Activated CD4-positive, alpha-beta T cell treated with anti-CD3 and anti-CD28 coated beads for 1 hour (primary cell): ENCODE data around the gene FBXO22.
"Not testable (repeated sequence)": the region's sequence is repeated elsewhere in the genome, so short reads cannot be mapped to it uniquely, and the experiment has no call there.

ENCODE experiments used
- DNase-seq: peaks from one replicate; pipeline ENCODE4 v3.0.0-alpha.2; 2020

FBXO22 gene

DNA sequence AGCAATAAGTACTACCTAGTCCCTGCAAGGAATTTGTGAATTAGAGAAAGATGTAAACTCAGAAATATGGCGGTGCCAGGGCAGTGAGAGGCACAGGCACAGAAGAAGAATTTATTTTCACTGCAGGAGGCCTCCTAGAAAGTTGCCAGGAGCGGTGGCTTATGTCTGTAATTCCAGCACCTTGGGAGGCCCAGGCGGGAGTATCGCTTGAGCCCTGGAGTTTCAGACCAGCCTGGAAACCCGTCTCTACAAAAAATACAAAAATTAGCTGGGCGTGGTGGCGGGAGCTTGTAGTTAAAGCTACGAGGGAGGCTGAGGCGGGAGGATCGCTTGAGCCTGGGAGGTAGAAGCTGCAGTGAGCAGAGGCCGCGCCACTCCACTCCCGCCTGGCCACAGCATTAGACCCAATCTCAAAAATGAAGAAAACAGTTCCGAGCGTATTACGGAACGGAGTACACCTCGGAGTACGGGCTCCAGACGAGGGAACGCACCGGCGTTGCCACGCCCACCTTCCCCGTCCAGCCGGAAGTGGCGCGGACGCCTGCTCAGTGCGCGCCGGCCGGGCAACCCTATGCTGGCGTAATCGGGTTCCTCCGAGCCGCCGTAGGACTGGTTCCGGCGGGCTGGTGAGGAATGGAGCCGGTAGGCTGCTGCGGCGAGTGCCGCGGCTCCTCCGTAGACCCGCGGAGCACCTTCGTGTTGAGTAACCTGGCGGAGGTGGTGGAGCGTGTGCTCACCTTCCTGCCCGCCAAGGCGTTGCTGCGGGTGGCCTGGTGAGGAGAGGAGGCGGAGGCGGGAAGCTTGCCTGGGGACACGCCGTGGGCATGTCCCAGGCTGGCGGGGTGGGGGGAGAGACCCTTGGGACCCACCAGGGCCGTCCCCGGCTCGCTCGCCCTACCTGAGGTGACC is at the start of gene FBXO22:
Gene FBXO22, plus strand, starts transcription at position 548 of the 909 bp plus-strand sequence. Its CDS starts 86 bp downstream, at position 634.
- DNase-seq: peak; percentile 82

DNA sequence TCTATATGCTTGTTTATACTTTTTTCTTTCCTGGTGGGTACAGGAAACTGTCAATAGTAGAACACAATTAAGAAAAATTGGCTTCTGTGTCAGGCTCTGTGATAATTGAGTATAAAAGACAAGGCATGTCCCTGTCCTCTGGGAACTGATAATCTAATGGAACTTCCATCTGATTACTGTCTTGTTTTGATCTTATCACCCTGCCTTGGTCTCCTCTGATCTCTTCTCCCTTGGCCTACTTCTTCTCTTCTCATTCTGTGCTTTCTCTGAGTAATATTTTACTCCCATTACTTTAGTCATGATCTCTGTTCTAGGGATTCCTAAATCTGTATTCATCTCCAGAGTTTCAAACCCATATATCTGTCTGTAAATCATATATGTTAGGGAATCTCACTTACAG is 45.8 kb upstream of the FBXO22 start:
- no peak for DNase-seq

DNA sequence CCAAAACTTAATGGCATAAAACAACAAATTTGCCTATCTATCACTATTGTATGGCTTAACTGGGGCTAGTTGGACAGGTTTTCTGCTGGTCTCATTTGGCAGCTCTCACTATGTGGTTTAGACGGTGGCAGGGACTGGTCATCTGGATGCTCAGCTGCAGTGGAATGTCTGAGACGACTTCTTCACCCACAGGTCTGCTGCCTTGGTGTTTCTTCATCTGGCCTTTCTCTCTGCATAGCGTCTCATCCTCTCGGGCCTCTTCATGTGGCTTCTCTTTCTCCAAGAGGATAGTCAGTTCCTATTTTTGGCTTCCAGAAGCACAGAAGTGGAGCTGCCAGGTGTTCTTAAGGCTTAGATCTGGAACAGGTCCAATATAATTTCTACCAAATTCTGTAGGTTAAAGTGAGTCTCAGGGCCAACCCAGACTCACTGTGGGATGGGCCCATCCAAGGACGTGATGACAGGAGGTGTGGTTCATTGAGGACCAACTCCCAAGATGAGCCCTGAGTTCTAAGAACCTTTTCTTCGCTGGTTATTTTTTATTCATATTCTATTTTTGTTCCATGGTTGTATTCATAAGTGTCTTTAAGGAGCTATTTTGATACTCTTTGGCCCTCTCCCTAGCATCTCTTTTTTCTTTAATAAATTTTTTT is 41.8 kb upstream of the FBXO22 start:
- no peak for DNase-seq

DNA sequence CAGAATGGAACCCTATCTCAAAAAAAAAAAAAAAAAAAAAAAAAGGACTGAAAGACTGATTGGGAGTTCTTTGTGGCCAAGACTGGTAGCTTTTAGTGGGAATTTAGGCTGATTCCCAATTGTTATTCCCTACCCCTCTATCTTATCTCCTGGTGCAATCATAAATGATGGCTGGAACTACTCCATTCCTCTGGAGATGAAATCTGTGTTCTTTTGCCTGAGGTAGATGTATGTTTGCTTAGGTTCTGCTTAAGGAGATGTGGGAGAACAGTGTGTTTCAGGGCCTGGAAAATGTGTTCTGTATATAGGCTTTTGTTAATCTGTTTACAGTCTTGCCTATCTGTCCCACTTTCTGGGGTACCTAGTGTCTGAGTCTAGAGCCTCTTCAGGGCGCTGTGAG is 40.9 kb upstream of the FBXO22 start:
- no peak for DNase-seq

DNA sequence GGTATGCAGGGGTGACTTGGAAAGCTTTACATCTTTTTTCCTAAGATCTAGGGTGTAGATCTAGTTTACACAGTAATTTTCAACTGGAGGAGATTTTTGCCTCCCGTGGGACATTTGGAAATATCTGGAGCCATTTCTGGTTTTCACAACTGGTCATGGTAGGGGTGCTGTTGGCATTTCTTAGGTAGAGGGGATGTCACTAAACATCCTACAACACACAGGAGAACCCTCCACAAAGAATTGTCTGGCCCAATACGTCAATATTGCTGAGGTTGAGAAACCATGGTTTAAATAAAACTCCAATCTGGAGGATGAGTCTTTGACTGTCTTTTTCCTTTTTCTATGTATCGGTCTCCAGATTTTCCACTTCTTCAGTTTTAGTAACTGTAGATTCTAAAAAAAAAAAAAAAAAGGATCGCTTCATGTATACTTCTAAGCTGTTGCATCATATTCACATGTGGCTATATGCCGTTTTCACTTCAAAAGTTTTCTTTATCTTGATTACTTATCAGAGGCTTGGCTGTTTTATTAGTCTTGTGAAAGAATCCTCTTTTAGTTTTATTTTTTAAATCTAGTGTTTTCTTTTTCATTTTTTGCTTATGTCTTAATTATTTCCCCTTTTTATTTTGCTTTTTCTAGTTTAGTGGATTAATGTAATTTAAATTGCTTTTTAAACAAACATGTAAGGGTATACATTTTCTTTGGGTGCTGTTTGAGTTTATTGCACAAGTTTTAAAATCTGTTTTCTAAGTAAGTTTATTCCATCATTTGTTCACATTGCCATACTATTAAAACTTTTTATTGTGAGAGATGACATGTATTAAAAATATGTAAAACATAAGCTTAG is 39.2 kb upstream of the FBXO22 start:
- DNase-seq: no peak

DNA sequence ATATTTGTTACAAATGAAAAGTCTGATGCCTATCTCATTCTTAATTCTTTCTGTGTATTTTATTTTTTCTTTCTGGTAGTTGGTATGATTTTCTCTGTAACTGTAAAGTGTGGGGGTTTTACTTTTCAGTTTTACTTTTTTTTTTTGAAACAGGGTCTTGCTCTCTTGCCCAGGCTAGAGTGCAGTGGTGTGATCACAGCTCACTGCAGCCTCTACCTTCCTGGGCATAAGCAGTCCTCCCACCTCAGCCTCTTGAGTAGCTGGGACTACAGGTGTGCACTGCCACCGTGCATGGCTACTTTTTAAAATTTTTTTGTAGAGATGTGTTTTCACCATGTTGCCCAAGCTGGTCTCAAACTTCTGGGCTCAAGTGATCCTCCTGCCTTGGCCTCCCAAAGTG is 37.6 kb upstream of the FBXO22 start:
- not testable (repeated sequence) for DNase-seq

DNA sequence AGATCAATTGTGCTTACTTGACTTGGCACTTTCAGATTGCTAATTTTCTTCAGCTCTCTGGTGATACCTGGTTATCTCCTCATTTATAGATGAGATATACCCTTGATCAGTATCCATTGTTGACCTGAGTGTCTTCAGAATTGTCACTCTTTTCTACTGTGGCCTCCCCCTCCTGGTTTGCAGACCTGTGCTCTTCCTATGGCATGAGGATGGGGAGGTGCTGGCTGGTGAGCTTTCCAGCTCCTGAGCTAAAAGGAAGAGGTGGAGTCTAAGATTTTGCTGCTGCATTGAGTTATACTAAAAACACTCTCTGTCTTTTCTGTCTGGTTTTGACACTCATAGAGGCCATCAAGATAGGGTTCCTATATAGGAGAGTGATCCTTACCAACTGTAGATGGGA is 36.8 kb upstream of the FBXO22 start:
- DNase-seq: no peak

DNA sequence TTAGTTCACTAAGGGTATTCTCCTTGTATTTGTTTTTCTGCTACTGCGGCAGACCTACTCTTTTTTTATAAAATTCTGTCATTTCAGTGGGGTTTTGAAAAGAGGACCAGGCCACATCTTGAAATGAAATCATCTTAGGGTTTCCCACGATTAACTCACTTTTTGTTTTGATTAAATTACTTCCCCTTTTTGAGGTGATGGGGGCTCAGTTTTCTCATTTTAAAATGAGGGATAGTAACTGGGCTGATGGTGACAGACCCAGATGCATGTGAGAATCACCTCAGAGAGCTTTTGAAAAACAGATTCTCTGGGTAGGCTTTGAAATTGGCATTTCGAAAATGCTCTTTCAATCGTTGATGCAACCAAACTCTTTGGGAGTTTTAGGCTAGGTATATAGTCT is 36.2 kb upstream of the FBXO22 start:
- no peak for DNase-seq

DNA sequence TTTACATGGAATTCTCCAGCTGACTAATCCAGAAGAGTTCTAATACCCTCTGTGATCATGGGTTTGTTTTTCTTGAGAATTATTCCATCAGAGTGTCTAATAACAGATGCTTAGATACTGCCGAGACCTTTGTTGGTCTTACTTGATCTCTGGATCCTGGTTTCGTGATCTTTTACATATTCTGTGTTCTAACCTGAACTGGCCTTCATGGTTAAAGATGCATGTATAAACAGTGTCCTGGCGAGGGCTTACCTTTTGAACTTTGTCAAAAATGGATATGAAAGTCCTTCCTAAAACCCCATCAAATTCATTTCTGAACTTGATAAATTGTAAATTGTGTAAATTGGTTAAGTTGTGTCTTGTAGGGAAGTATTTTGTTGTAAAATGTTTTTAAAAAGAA is 35.7 kb upstream of the FBXO22 start:
- DNase-seq: no peak

DNA sequence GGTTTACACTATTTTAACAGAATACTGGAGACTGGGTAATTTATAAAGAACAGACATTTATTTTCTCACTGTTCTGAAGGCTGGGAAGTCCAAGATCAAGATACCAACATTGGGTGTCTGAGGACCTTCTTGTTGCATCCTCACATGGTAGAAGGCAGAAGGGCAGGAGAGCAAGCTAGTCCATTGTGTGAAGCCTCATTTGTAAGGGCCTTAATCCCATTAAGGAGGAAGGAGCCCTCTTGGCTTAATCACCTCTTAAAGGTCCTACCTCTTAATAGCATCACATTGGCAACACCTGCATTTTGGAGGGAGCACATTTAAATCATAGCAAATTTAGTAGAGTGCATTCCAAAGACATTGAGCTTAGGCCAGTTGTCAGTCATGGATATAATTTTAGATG is 34.2 kb upstream of the FBXO22 start:
- no peak for DNase-seq

DNA sequence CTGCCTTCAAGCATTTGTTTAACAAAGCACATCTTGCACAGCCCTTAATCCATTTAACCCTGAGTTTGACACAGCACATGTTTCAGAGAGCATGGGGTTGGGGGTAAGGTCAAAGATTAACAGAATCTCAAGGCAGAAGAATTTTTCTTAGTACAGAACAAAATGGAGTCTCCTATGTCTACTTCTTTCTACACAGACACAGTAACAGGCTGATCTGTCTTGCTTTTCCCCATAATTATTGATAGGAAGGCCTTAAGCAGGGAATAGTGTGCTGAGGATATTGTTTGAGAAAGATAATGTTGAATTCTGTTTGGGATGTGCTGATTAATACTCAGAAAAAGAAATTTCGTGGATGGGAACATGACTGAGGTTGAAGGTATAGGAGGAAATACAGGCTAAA is 32.1 kb upstream of the FBXO22 start:
- not testable (repeated sequence) for DNase-seq

DNA sequence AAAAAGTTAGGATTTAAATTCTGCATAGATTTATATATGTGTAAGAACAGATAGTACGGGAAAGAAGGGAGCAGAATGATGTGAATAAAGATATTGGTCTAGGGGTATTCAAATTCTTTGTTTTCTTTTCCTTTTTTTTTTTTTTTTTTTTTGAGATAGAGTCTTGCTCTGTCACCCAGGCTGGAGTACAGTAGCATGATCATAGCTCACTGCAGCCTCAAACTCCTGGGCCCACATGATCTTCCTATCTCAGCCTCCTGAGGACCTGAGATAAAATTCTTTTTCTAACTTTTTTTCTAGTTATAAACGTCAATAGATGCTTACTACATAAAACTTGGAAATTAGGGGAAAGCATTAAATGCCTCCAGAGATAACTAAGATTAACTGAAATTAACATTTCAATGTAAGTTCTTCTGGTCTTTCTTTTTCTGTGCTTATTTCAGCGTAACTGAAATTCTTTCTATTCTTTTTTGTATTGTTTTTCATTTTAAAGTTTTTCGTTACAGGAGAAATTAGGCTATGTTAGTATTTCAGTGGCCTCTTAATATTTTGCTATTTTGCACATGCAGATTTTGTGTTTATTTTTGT is 31.2 kb upstream of the FBXO22 start:
- no peak for DNase-seq

DNA sequence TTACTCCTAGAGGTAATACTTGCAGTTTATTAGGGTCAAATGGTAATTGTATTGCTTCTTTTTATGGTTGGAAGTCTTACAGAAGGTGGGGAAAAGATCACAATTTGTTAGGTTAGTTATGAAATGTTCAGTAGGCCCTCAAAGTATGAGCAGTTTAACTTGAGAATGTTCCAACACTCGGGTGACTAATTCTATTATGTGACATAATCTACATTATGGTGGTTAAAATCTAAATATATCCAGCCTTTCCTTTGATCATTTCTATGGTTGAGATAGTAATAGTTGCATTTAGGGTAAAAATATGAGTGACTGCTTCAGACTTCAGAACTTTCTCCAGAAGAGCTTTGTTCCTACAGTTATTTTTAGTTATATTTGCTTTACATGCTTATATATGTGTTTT is 19.6 kb upstream of the FBXO22 start:
- no peak for DNase-seq

DNA sequence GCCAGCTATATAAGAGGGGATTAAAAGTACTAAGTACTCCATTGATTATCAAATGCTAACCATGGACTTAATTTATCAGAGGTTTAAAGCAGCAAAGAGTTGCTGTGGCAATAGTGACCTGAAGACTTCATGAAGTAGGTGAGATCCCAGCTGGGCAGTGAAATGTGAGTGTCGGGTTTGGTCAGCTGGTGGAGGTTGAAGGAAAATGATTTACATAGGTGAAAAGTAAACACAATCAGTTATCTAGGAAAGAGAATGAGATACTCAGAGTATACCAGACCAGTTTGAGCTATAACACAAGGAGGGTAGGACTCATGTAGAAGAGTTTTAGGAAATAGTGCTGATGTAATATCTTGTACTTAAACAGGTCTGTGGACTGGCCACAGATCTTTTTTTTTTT is 16.5 kb upstream of the FBXO22 start:
- DNase-seq: no peak

DNA sequence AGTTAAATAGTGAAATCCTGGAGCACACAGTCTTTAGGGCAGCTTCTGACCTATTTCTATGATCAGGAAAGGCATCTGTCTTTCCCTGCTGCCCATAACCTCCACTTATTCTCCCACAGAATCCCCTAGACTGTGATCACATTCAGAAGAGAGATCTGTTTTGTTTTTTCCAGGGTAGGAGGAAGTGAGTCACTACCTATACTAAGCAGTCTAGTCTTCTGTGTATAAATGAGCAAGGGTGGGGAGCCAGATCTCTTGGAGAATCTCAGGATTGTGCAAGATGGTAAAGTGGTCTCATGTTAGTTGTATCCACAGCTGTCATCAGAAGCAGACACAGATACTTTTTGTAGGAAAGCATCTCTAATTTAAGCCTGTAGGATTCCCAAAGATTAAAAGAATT is 11.8 kb upstream of the FBXO22 start:
- no peak for DNase-seq

DNA sequence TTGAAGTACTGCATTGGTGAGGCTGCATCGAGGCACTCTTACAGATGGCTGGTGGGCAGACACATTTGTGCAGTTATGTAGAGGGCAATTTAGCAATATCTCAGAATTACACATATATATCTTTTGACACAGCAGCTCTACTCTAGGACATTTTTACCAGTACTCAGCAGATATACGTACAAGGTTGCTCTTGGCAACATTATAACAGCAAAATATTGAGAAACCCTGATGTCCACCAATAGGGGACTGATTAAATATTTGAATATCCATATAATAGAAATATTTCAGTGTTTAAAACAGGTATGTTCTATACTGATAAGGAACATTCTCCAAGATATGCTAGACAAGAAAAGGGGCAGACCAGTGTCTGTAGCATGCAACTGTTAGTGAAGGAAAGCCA is 7.9 kb upstream of the FBXO22 start:
- DNase-seq: no peak

DNA sequence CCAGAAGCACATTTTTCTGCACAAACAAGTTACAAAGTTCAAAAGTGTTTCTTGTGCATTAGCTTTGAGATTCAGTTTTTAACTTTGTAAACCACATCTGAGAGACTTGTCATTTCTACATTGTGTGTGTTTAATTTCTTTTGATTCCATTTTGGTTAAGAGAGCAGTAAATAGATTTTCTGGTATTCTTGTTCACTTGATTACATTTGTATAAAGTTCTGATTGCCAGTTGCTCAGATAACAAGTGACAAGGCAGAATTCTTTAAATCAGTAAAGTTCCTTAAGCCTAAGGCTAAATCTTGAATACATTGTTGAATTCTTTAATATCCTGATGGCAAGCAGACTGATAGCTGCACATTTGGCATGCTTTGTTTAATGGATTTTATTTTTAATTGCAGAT is 3.1 kb upstream of the FBXO22 start:
- DNase-seq: no peak

DNA sequence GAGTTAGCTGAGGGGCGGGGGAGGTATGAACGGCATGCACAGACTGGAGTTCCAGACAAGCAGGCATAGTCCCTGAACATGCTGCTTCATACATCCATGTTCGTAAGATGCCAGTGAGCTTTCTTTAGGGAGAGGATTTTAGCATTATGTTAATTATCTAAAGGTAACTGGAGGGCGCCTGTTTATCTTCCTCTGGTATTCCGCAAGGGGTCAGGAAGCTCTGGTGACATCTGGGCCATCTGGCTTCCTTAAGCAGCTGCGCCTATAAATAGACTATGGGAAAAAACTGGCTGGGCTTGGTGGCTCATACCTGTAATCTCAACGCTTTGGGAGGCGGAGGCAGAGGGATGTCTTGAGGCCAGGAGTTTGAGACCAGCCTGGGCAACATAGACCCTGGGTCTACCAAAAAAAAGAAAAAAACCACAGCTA is 1.5 kb upstream of the FBXO22 start:
- no peak for DNase-seq

DNA sequence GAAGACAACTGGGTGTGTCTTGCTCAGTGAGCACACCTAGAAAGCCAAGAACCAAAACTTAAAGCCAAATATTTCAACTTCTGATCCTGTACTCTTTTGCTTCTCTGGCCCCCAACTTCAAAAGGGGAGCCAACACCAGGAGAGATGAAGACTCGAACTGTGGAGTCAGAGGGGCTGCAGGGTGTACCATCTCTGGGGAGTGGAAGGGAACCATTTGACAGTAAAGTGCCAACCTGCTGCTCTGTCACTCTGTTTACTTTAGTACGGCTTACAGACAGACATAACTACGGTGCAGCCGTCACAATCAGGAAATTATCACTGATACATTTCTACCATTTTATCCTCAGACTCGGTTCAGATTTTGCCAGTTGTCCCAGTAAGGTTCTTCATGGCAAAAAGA is 1.6 kb downstream of the FBXO22 start:
- DNase-seq: no peak

DNA sequence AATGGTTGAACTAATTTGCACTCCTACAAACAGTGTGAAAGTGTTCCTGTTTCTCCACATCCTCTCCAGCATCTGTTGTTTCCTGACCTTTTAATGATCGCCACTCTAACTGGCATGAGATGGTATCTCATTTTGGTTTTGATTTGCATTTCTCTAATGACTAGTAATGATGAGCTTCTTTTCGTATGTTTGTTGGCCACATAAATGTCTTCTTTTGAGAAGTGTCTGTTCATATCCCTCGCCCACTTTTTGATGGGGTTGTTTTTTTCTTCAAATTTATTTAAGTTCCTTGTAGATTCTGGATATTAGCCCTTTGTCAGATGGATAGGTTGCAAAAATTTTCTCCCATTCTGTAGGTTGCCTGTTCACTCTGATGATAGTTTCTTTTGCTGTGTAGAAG is 6.7 kb downstream of the FBXO22 start:
- not testable (repeated sequence) for DNase-seq

DNA sequence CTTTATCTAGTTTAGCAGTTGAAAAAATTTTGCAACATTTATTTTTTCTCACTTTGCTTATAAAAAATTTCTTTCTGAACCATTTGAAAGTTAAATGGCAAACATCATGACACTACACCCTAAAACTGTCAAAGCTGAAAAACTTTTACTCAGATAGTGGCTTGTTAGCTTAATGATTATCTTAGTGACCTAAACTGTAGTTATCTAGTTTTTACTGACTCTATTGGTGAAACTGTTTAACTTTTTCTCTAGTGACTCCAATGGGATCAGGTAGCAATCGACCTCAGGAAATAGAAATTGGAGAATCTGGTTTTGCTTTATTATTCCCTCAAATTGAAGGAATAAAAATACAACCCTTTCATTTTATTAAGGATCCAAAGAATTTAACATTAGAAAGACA is 13.3 kb downstream of the FBXO22 start:
- no peak for DNase-seq

DNA sequence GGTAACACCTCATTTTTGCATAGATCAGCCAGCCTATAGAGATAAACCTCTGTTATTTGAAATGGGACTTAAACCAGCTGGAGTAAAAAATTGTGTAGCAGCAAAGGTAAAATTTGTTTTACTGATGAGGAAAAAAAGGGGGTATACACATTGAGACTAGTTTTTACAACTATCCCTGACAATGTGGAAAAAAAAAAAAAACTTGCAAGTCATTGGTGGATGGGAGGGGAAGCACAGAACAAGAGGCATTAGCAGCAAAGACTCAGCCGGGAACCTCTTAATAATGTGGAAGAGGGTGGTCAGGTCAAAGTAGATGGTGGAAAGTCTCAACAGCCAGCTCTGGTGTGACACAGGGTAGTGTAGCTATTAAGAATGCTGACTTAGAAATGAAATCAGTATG is 14.5 kb downstream of the FBXO22 start:
- DNase-seq: no peak

DNA sequence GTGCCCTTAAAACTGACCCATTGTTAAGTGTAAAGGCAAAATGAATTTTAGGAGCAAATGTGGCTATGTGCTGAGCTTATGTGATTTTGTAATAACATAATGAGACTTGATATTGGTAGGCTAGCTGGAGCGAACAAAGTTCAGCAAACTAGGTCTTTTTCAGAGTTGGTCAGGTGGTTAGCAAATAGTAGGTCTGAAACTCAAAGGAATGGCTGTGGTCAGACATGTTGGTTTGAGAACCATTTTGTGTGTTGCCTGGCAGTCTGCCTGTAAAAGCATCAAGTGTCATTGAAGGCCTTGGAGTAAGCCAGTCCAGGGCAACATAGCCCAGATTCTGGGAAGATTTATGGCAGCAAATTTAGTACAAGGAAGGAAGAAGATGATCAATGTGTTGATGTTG is 16.4 kb downstream of the FBXO22 start:
- DNase-seq: no peak
